SK-N-SH (cell line): Measurements from ENCODE around the gene NR2F1-AS1. TPM values are rescaled to one million over a fixed set of nuclear protein-coding genes. Genes with fewer than 3 reads are reported as not detected.

Experiments used
- CTCF ChIA-PET: fragments of 300-600, 350-600 bp; formaldehyde crosslinking; extraction: SDS; loops from one replicate; lab custom pipeline; 2021; lab: Yijun Ruan, JAX
- POLR2A ChIA-PET: fragments of 350-600 bp; sonication (Branson Sonifier 250); formaldehyde crosslinking; extraction: SDS; loops from one replicate; lab custom pipeline; 2020; ENCODE audit warnings: antibody characterized with exemption, inconsistent platforms; lab: Yijun Ruan, JAX
- DNase-seq: peaks from one replicate; pipeline ENCODE4 v3.0.0; 2012
- H2AFZ ChIP-seq: fragments of 200-600 bp; sonication (generic); 2 replicates; pipeline ENCODE4 v1.8.1; 2016; ENCODE audit warnings: antibody characterized with exemption, mild to moderate bottlenecking, low read depth
- H3F3A ChIP-seq: fragments of 200-600 bp; sonication (generic); replicated peaks from 2 replicates; pipeline ENCODE3; 2016; ENCODE audit warnings: antibody characterized with exemption, mild to moderate bottlenecking; ENCODE audit not compliant: insufficient read depth
- H3K27ac ChIP-seq, 2 experiments: fragments of 200-500 bp in 1 of 2; fragments of 200-600 bp in 1 of 2; sonication (Bioruptor generic) in 1 of 2; sonication (generic), shearing (Covaris generic) in 1 of 2; 2 replicates each; pipeline versions ENCODE4 v1.5.1 to v1.6.1; 2014 to 2016; ENCODE audit warnings: low read depth in 2 of 2, inconsistent platforms in 1 of 2, low read length in 1 of 2, mild to moderate bottlenecking in 1 of 2, mixed read lengths in 1 of 2
- H3K27me3 ChIP-seq: fragments of 200-600 bp; sonication (generic), shearing (Covaris generic); 2 replicates; pipeline ENCODE4 v1.6.1; 2016; ENCODE audit warnings: mixed run types; ENCODE audit not compliant: insufficient read depth
- H3K36me3 ChIP-seq, 2 experiments: fragments of 200-500 bp in 1 of 2; fragments of 200-600 bp in 1 of 2; sonication (Bioruptor generic) in 1 of 2; sonication (generic) in 1 of 2; replicated peaks in 1 of 2; 2 replicates each; pipeline versions ENCODE3 to v1.5.1; 2014 to 2016; ENCODE audit warnings: low read length in 1 of 2, mild to moderate bottlenecking in 1 of 2; ENCODE audit not compliant: insufficient read depth in 2 of 2, control insufficient read depth in 1 of 2
- H3K4me1 ChIP-seq, 2 experiments: fragments of 200-500 bp in 1 of 2; fragments of 200-600 bp in 1 of 2; sonication (Bioruptor generic) in 1 of 2; sonication (generic), shearing (Covaris generic) in 1 of 2; 2 replicates each; pipeline versions ENCODE4 v1.5.1 to v1.6.1; 2014 to 2016; ENCODE audit warnings: low read depth in 1 of 2, low read length in 1 of 2, mixed run types in 1 of 2; ENCODE audit not compliant: insufficient read depth in 2 of 2, control insufficient read depth in 1 of 2
- H3K4me2 ChIP-seq: fragments of 200-600 bp; sonication (generic), shearing (Covaris generic); 2 replicates; pipeline ENCODE4 v1.6.1; 2017; ENCODE audit warnings: mixed run types
- H3K4me3 ChIP-seq, 2 experiments: fragments of 200-500 bp in 1 of 2; fragments of 200-600 bp in 1 of 2; sonication (Bioruptor generic) in 1 of 2; sonication (generic), shearing (Covaris generic) in 1 of 2; 2 replicates each; pipeline versions ENCODE4 v1.5.1 to v1.8.1; 2014 to 2016; ENCODE audit warnings: low read depth in 2 of 2, inconsistent platforms in 1 of 2, low read length in 1 of 2, mild to moderate bottlenecking in 1 of 2, mixed read lengths in 1 of 2, moderate library complexity in 1 of 2
- H3K79me2 ChIP-seq: fragments of 200-600 bp; sonication (generic); 2 replicates; pipeline ENCODE4 v1.8.1; 2017; ENCODE audit warnings: mild to moderate bottlenecking; ENCODE audit not compliant: insufficient read depth
- H3K9ac ChIP-seq: fragments of 200-600 bp; sonication (generic); 2 replicates; pipeline ENCODE4 v1.6.1; 2017; ENCODE audit warnings: mixed run types
- H3K9me2 ChIP-seq: fragments of 200-600 bp; sonication (generic); 2 replicates; pipeline ENCODE4 v1.6.1; 2017; ENCODE audit warnings: mixed run types
- H3K9me3 ChIP-seq: fragments of 200-600 bp; sonication (generic); 2 replicates; pipeline ENCODE4 v1.6.1; 2017; ENCODE audit warnings: mixed run types, mild to moderate bottlenecking, moderate library complexity
- H4K20me1 ChIP-seq: fragments of 200-600 bp; sonication (generic); 2 replicates; pipeline ENCODE4 v1.6.1; 2017; ENCODE audit warnings: mild to moderate bottlenecking, mixed run types; ENCODE audit not compliant: insufficient read depth
- CHD2 ChIP-seq: fragments of 150-350 bp; IDR thresholded peaks from 2 replicates; pipeline ENCODE4 v1.6.1; 2018; ENCODE audit warnings: low read length; ENCODE audit not compliant: partially characterized antibody
- ELF1 ChIP-seq: IDR thresholded peaks from 2 replicates; pipeline ENCODE4 v1.4.0; 2012
- EP300 ChIP-seq, 2 experiments: IDR thresholded peaks; 2 replicates each; pipeline versions ENCODE4 v1.4.0 to v1.6.1; 2012; ENCODE audit warnings: borderline replicate concordance in 1 of 2, low read depth in 1 of 2, low read length in 1 of 2
- EZH2phosphoT487 ChIP-seq: fragments of 200-600 bp; sonication (generic); IDR thresholded peaks from 2 replicates; pipeline ENCODE4 v1.6.1; 2017; ENCODE audit warnings: low read depth, mixed run types, mild to moderate bottlenecking, antibody characterized with exemption, moderate library complexity, borderline replicate concordance
- FOXJ3 ChIP-seq: sonication (generic); formaldehyde crosslinking; IDR thresholded peaks from 2 replicates; pipeline ENCODE4 v1.5.1; 2020; ENCODE audit warnings: mild to moderate bottlenecking, missing genetic modification reagents
- MEF2A ChIP-seq: IDR thresholded peaks from 2 replicates; pipeline ENCODE4 v1.4.0; 2012; ENCODE audit warnings: low read depth, borderline replicate concordance
- MXI1 ChIP-seq: IDR thresholded peaks from 2 replicates; pipeline ENCODE4 v1.6.1; 2012; ENCODE audit warnings: mild to moderate bottlenecking, low read depth, low read length, improper control_type of control experiment
- NRF1 ChIP-seq: IDR thresholded peaks from 2 replicates; pipeline ENCODE4 v1.6.1; 2012; ENCODE audit warnings: low read depth, mild to moderate bottlenecking, low read length
- RFX5 ChIP-seq: IDR thresholded peaks from 2 replicates; pipeline ENCODE4 v1.6.1; 2012; ENCODE audit warnings: mild to moderate bottlenecking, improper control_type of control experiment, low read length
- TAF1 ChIP-seq: IDR thresholded peaks from 2 replicates; pipeline ENCODE4 v1.6.1; 2012; ENCODE audit warnings: low read depth, mild to moderate bottlenecking, low read length, moderate library complexity, borderline replicate concordance
- YY1 ChIP-seq: IDR thresholded peaks from 2 replicates; pipeline ENCODE4 v1.4.0; 2012; ENCODE audit warnings: low read depth, mild to moderate bottlenecking
- WGBS: methylation state at CpG from one replicate; pipeline ENCODE4 v1.1.6; 2017; ENCODE audit warnings: low lambda C conversion rate; 5-methylcytosine and 5-hydroxymethylcytosine counted together
- polyA plus RNA-seq, 3 experiments: library from polyadenylated mRNA; depleted of rRNA; stranded (reverse); fragments of >200 nt; gene quantifications; 2 replicates each; pipeline ENCODE4 v1.2.3, GENCODE V29; 2012
- TF ChIP-seq, protein P1 (sequence below): fragments of 150-350 bp; IDR thresholded peaks from 2 replicates; pipeline ENCODE4 v1.6.1; 2017; ENCODE audit warnings: antibody characterized with exemption, low read length, low read depth, borderline replicate concordance
- TF ChIP-seq, protein P2 (sequence below): fragments of 150-350 bp; IDR thresholded peaks from 2 replicates; pipeline ENCODE4 v1.6.1; 2016; ENCODE audit warnings: mild to moderate bottlenecking, low read depth, low read length
- TF ChIP-seq, protein P3 (sequence below): IDR thresholded peaks from 2 replicates; pipeline ENCODE4 v1.4.0; 2012; ENCODE audit warnings: low read depth, borderline replicate concordance
- TF ChIP-seq, protein P4 (sequence below): IDR thresholded peaks from 2 replicates; pipeline ENCODE4 v1.6.1; 2012; ENCODE audit warnings: mild to moderate bottlenecking, low read depth, low read length, moderate library complexity
- TF ChIP-seq, protein P5 (sequence below): IDR thresholded peaks from 2 replicates; pipeline ENCODE4; 2012
- TF ChIP-seq, protein P6 (sequence below): IDR thresholded peaks from 2 replicates; pipeline ENCODE4 v1.4.0; 2012; ENCODE audit warnings: low read depth
- TF ChIP-seq, protein P7 (sequence below): IDR thresholded peaks from 2 replicates; pipeline ENCODE4 v1.4.0; 2012; ENCODE audit warnings: low read depth, borderline replicate concordance

NR2F1-AS1 gene
- polyA plus RNA-seq, 1 of the 3 experiments (the other 2 are of a cell fraction): 7.4 TPM

DNA sequence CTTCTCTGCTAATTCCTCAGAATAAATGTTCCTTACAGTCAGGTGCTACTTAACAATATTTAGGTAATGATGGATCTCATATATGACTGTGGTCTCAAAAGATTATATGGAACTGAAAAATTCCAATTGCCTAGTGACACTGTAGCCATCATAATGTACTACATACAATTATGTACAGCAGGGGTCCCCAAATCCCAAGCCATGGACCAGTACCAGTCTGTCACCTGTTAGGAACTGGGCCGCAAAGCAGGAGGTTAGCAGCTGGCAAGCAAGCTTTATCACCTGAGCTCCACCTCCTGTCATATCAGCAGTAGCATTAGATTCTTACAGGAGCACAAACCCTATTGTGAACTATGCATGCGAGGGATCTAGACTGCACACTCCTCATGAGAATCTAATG lies 69.6 kb downstream of the NR2F1-AS1 start:
- 100% methylated on average over 1 of the region's 2 CpGs for WGBS
- no peaks in the 10 kb centered on the region for H3K9me2 ChIP-seq
- H3K36me3 ChIP-seq: peaks cover 0 to 12% of the 10 kb centered on the region in 2 experiments
- no peaks in the 10 kb centered on the region for H4K20me1 ChIP-seq
- H3K79me2 ChIP-seq: no peaks in the 10 kb centered on the region
- H3K9ac ChIP-seq: no peak overlapping the region
- H3K9me3 ChIP-seq: no peaks in the 10 kb centered on the region
- no peak overlapping the region for H3K4me3 ChIP-seq
- no peak for DNase-seq
- TF ChIP-seq RFX5: no peak
- TF ChIP-seq, protein P1, sequence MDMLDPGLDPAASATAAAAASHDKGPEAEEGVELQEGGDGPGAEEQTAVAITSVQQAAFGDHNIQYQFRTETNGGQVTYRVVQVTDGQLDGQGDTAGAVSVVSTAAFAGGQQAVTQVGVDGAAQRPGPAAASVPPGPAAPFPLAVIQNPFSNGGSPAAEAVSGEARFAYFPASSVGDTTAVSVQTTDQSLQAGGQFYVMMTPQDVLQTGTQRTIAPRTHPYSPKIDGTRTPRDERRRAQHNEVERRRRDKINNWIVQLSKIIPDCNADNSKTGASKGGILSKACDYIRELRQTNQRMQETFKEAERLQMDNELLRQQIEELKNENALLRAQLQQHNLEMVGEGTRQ: no peak
- TF ChIP-seq, protein P2, sequence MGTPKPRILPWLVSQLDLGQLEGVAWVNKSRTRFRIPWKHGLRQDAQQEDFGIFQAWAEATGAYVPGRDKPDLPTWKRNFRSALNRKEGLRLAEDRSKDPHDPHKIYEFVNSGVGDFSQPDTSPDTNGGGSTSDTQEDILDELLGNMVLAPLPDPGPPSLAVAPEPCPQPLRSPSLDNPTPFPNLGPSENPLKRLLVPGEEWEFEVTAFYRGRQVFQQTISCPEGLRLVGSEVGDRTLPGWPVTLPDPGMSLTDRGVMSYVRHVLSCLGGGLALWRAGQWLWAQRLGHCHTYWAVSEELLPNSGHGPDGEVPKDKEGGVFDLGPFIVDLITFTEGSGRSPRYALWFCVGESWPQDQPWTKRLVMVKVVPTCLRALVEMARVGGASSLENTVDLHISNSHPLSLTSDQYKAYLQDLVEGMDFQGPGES: no peak
- no peak for TF ChIP-seq EZH2phosphoT487
- TF ChIP-seq YY1: no peak
- TF ChIP-seq, protein P3, sequence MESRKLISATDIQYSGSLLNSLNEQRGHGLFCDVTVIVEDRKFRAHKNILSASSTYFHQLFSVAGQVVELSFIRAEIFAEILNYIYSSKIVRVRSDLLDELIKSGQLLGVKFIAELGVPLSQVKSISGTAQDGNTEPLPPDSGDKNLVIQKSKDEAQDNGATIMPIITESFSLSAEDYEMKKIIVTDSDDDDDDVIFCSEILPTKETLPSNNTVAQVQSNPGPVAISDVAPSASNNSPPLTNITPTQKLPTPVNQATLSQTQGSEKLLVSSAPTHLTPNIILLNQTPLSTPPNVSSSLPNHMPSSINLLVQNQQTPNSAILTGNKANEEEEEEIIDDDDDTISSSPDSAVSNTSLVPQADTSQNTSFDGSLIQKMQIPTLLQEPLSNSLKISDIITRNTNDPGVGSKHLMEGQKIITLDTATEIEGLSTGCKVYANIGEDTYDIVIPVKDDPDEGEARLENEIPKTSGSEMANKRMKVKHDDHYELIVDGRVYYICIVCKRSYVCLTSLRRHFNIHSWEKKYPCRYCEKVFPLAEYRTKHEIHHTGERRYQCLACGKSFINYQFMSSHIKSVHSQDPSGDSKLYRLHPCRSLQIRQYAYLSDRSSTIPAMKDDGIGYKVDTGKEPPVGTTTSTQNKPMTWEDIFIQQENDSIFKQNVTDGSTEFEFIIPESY: no peak
- TF ChIP-seq TAF1: no peak
- TF ChIP-seq, protein P4, sequence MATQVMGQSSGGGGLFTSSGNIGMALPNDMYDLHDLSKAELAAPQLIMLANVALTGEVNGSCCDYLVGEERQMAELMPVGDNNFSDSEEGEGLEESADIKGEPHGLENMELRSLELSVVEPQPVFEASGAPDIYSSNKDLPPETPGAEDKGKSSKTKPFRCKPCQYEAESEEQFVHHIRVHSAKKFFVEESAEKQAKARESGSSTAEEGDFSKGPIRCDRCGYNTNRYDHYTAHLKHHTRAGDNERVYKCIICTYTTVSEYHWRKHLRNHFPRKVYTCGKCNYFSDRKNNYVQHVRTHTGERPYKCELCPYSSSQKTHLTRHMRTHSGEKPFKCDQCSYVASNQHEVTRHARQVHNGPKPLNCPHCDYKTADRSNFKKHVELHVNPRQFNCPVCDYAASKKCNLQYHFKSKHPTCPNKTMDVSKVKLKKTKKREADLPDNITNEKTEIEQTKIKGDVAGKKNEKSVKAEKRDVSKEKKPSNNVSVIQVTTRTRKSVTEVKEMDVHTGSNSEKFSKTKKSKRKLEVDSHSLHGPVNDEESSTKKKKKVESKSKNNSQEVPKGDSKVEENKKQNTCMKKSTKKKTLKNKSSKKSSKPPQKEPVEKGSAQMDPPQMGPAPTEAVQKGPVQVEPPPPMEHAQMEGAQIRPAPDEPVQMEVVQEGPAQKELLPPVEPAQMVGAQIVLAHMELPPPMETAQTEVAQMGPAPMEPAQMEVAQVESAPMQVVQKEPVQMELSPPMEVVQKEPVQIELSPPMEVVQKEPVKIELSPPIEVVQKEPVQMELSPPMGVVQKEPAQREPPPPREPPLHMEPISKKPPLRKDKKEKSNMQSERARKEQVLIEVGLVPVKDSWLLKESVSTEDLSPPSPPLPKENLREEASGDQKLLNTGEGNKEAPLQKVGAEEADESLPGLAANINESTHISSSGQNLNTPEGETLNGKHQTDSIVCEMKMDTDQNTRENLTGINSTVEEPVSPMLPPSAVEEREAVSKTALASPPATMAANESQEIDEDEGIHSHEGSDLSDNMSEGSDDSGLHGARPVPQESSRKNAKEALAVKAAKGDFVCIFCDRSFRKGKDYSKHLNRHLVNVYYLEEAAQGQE: no peak
- no peak for TF ChIP-seq CHD2
- TF ChIP-seq, protein P5, sequence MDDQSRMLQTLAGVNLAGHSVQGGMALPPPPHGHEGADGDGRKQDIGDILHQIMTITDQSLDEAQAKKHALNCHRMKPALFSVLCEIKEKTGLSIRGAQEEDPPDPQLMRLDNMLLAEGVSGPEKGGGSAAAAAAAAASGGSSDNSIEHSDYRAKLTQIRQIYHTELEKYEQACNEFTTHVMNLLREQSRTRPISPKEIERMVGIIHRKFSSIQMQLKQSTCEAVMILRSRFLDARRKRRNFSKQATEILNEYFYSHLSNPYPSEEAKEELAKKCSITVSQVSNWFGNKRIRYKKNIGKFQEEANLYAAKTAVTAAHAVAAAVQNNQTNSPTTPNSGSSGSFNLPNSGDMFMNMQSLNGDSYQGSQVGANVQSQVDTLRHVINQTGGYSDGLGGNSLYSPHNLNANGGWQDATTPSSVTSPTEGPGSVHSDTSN: no peak
- TF ChIP-seq EP300 (IDR thresholded peaks at IDR 0.05; ENCODE audit: borderline replicate concordance in 1 of 2, low read depth in 1 of 2, low read length in 1 of 2): no peak
- no peak for TF ChIP-seq MXI1
- no peak for TF ChIP-seq MEF2A
- no peak for TF ChIP-seq ELF1
- TF ChIP-seq, protein P6, sequence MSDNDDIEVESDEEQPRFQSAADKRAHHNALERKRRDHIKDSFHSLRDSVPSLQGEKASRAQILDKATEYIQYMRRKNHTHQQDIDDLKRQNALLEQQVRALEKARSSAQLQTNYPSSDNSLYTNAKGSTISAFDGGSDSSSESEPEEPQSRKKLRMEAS: no peak
- TF ChIP-seq FOXJ3 (CRISPR knock-in tag): no peak
- TF ChIP-seq, protein P7, sequence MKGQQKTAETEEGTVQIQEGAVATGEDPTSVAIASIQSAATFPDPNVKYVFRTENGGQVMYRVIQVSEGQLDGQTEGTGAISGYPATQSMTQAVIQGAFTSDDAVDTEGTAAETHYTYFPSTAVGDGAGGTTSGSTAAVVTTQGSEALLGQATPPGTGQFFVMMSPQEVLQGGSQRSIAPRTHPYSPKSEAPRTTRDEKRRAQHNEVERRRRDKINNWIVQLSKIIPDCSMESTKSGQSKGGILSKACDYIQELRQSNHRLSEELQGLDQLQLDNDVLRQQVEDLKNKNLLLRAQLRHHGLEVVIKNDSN: no peak
- no peak for TF ChIP-seq NRF1
- ChIA-PET CTCF (no interaction called here), POLR2A (no interaction called here)
- H3K4me2 ChIP-seq: no peak overlapping the region
- H3K4me1 ChIP-seq: no peaks in the 10 kb centered on the region; a peak in 1 of 4 replicates
- H3K27ac ChIP-seq: no peak overlapping the region
- peaks cover 18% of the 10 kb centered on the region for H3F3A ChIP-seq
- no peaks in the 10 kb centered on the region for H3K27me3 ChIP-seq
- H2AFZ ChIP-seq: no peak overlapping the region
